GM13977 (cell line): ENCODE measurements around the gene RAD51B.

ENCODE experiments used
- DNase-seq: peaks from one replicate; pipeline ENCODE4 v3.0.0; 2012; ENCODE audit warnings: low spot score
- in situ Hi-C: fragments of 300-500 bp; cut with MboI; formaldehyde crosslinking; loops from one replicate; pipeline ENCODE4 v1.12.0; 2022; ENCODE audit warnings: low sequenced_read_pairs, low pct_unique_long_range_greater_than_20kb, mixed read lengths, inconsistent platforms; ENCODE audit not compliant: unreplicated experiment
- TF ChIP-seq, protein P1 (sequence below): IDR thresholded peaks from 2 replicates; pipeline ENCODE4 v1.5.1; 2012; ENCODE audit warnings: mild to moderate bottlenecking, control low read depth; ENCODE audit not compliant: insufficient read depth; ENCODE audit errors: extremely low read depth, missing control alignments

The RAD51B gene

DNA sequence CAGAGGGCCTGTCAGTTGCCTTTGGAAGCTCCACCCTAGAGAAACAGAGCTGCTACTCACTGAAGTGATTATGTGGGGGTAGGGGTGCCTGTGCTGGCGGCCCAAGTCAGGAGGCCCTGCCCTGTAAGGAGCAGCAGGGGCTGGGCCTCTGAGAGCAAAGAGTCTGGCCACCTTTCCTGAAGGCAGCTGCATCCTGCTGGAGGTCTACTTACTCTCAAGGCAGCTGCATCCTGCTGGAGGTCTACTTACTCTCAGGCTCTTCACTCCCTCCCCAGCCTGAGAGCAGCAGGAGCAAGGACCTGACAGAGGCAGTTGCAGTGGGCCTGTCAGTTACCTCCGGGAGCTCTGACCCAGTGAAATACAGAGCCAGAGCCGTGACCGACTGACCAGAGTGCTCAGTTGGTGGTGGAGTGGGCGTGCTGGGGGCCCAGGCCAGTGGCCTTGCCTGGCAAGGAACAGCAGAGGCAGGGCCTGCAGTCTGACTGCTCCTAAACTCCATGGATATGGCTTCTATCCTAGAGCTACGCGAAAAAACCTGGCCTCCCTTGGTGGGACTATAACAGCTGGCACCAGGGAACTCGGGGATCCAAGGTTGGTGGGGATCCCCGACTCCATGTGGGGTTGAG, 32.3 kb downstream of the RAD51B start:
- in situ Hi-C loops: no loop called here
- TF ChIP-seq, protein P1, sequence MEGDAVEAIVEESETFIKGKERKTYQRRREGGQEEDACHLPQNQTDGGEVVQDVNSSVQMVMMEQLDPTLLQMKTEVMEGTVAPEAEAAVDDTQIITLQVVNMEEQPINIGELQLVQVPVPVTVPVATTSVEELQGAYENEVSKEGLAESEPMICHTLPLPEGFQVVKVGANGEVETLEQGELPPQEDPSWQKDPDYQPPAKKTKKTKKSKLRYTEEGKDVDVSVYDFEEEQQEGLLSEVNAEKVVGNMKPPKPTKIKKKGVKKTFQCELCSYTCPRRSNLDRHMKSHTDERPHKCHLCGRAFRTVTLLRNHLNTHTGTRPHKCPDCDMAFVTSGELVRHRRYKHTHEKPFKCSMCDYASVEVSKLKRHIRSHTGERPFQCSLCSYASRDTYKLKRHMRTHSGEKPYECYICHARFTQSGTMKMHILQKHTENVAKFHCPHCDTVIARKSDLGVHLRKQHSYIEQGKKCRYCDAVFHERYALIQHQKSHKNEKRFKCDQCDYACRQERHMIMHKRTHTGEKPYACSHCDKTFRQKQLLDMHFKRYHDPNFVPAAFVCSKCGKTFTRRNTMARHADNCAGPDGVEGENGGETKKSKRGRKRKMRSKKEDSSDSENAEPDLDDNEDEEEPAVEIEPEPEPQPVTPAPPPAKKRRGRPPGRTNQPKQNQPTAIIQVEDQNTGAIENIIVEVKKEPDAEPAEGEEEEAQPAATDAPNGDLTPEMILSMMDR: no peak
- DNase-seq: no peak

DNA sequence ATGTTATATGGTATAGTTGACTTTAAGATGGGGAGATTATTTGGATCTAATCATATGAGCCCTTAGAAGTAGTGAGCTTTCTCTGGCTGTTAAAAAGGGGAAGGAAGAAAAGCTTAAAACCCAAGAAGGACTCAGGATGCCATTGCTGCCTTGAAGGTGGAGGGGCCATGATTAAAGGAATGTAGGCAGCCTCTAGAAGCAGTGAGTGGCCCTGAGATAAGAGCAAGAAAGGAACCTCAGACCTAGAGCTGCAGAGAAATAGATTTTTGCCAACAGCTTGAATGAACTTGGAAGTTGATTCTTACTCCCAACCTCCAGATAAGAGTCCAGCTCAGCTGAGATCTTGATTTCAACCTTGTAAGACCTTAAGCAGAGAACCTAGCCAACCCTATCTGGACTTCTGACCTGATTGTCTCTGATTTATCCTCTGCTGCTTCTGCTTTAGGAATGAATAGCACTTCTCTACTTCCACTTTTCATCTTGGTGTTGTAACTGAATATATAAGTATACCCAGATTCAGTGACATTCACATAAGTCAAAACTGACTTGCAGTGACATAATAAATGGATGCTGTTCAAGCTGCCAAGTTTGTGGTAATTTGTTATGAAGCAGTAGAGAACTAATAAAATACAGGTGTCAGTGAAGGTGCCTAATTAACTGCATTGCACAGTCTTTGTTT, 33.5 kb downstream of the RAD51B start:
- in situ Hi-C loops: no loop called here
- TF ChIP-seq, protein P1: no peak
- DNase-seq: no peak

DNA sequence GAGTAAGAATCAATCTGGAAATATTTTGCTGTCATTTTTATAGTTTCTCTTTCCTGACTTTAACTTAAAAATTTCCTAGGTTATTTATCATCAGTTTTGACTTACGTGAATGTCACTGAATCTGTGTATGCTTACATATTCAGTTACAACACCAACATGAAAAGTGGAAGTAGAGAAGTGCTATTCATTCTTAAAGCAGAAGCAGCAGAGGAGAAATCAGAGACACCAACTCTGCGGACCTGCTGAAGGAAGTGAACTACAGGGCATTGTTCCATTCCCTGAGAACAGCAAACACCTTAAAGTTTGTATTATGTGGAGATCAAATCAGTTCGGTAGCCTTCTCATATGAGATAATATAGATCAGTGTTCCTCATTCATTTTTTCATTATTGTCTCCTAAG, 34.1 kb downstream of the RAD51B start:
- in situ Hi-C loops: no loop called here
- TF ChIP-seq, protein P1: no peak
- DNase-seq: no peak

DNA sequence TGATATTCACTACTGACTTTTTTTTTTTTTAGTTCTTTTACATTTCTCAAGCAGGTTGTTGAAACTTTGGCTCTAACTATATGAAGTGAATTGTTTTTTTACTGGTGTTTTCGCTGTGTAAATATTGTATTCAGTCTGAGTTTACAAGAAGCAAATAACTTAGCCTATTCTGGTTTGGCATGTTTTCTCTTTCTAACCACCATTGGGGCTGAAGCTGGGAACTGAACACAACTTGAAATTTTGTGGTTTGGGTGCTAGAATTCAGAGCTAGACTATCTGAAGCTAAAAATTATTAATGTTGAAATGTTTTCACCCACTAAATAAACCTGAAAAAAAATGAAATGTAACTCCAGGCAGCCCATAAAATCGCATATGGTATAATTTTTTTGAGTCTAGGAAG, 37.2 kb downstream of the RAD51B start:
- in situ Hi-C loops: no loop called here
- DNase-seq: no peak

DNA sequence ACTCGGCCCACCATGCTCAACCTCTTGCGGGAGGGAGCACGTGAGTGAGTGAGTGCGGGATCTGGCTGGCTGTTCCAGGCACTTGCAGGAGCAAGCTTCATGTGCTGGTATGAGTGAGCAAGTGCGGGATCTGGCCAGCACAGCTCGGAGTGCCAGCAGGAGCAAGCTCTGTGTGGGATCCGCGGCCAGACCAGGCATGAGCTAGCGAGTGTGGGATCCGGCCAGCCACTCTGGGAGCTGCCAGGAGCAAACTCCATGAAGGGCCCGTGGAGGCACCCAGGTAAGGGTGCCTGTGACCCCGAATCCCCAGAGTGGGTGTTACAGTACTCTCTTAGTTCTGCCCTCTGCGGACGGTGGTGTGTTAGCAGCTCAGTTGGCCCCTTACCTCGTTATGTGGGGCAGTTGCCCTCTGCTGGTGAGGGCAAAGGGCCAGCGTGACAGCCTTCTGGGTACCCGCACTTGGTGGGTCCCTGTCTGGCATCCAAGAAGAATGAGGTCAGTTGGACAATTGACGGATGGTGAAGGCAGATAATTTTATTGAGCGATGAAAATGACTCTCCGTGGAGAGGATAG, 38.3 kb downstream of the RAD51B start:
- in situ Hi-C loops: no loop called here
- no peak for DNase-seq
- TF ChIP-seq, protein P1: no peak

More for the DNA sequence above, 37.2 kb downstream of the RAD51B start:
- TF ChIP-seq, protein P1: no peak

DNA sequence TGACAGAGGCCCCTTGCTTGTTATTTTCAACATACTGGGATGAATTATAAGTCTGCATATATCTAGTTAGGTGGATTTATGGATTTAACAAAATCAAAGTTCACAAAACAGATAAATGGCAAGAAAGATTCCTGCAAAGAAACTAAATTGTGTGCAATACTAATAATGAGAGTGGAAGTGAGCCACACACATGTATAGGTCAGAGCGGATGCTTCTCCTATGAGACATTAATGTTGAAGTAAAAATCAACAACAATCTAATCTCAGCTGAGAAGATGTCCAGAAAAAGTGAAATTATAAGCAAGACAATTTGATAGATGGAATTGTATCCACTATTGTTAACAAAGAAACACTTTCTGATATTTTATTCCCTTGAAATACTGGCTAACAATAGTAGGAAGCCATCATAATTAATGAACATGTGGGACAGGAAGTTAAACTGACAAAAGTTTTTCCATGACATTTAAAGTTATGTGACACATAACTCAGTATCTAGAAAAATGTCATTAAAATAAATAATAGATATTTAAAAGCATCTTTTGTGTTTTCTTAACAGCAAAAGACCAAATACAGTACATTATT, 39.7 kb downstream of the RAD51B start:
- DNase-seq: no peak
- TF ChIP-seq, protein P1: no peak
- in situ Hi-C loops: no loop called here
